Fibroblast of skin of right biceps (primary cell): ENCODE data around the gene DPYSL5.
A peak's percentile ranks its signal among the peaks of the same experiment; 100 is the strongest.

Source experiments
- DNase-seq: peaks from one replicate; pipeline ENCODE4 v3.0.0-alpha.2; 2013

Gene DPYSL5

DNA sequence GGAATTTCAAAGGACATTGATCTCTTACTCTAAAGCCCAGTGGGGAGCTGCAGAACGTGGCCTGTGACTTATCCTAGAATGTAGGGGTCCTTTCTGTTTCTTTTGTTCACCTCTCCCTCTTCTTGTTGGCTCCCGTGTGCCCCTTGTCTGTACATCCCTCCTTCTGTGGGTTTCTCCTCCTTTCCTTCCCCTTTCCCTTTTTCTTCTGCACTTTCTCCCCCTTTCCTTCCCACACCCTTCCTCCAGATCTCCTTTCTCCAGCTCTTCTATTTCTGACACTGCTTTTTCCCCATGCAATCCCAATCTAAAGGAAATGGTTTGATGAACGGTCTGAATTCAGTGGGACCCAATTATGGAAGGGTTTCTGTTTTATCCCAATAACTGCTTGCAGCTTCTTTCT, 87.1 kb downstream of the DPYSL5 start:
- DNase-seq, result no peak

DNA sequence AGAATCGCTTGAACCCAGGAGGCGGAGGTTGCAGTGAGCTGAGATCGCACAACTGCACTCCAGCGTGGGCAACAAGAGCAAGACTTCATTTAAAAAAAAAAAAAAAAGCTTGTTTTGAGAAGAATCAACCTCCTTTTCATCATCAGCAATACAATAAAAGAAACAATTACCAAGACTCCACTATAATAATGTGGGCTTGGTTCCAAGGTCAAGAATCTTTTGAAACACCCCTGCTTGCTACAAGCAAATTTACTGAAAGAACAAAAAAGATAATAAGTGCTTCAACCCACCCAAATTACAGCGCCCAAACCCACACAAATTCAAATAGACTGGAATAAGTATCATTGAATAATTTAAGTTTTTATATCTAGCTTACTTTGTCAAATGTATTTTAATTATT, 88.9 kb downstream of the DPYSL5 start:
- no peak for DNase-seq

DNA sequence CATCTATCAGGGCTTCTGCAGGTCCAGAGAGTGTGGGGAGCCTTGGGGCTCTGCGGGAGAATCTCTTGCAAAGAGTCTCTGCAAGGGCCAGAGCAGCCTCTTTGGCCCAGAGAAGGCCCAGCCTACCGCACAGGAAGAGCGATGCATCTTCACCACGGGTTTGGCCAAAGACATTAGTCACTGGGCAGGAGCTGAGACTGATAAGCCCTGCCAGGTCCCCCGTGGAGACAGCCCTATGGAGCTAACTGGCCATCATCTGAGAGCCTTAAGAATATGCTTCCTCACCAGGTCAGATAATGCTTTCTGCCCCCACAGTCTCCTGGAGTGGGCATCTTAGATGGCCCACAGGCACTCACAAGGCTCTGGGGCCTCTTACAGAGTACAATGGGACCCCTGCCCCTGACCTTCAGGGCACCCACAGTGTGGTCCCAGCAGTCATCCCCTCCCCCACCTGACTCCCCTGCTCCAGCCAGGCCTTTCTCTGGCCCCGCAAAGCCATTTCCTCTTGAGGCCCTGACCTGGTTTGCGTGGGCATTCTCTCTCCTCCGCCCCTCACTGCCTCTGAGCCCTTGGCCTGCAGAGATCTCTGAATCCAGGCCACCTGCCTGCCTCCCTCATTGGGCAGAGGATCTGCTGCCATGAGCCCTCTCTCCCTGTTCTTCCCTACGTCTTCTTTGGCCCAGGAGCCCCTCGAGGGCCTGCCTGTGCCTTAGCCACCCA, 90.6 kb downstream of the DPYSL5 start:
- no peak for DNase-seq

DNA sequence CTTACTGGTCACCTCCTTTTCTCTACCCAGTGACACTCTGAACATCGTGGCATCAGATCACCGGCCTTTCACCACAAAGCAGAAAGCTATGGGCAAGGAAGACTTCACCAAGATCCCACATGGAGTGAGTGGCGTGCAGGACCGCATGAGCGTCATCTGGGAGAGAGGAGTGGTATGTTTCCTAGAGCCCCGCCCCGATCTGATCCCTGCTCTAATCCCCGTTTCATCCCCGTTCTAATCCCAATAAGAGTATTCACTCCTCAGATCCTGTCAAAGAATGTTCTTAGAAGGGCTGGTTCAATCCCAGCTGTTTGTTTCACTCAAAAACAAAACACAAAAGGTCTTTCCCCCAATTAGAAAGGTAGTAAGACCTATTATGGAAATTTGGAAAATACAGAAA, 92.1 kb downstream of the DPYSL5 start:
- no peak for DNase-seq

DNA sequence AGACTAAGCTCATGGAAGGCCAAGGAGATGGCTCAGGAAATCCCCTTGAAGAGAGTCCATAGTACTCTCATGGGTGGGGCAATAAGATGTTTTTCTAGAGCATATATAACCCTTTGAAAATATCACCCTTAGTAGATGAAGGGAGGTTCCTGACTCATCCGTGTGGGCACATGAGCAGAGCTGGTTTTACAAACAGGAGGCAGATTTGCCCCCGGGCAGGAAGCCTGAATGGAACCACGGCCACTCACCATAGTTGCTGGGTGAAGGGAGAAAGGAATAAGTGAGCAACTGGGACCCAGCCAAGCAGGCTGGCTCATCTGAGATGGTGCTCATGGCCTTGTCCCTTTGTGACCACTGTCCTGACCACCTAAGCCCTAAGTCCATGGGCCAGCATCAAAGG, 93.6 kb downstream of the DPYSL5 start:
- DNase-seq, result no peak

DNA sequence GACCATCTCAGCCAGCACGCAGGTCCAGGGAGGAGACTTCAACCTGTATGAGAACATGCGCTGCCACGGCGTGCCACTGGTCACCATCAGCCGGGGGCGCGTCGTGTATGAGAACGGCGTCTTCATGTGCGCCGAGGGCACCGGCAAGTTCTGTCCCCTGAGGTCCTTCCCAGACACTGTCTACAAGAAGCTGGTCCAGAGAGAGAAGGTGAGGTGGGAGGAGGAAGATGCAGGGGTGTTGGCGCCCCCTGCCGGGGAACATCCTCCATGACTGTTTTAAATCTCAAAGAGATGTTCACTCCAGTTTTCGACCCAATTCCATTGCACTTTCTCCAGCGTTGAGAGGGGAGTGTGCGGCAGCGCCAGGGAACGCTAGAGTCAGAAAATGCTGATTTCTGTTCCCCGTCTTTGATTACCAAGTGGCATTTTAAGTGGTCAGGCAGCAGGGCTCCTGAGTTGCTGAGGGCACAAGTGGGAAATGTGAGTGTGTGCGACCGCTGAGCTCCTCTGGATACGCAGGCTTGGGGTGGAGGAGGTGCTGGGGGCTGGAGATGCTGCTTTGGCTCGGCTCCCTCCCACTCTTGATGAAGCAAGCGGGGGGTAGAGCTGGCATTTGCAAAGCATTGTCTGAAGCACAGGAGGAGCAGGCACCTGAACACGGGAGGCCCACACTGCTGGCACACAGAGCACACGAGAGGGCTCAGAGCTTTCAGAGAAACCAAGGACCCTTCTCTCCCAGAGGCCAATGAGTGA, 94.8 kb downstream of the DPYSL5 start:
- peak; percentile 45 for DNase-seq

DNA sequence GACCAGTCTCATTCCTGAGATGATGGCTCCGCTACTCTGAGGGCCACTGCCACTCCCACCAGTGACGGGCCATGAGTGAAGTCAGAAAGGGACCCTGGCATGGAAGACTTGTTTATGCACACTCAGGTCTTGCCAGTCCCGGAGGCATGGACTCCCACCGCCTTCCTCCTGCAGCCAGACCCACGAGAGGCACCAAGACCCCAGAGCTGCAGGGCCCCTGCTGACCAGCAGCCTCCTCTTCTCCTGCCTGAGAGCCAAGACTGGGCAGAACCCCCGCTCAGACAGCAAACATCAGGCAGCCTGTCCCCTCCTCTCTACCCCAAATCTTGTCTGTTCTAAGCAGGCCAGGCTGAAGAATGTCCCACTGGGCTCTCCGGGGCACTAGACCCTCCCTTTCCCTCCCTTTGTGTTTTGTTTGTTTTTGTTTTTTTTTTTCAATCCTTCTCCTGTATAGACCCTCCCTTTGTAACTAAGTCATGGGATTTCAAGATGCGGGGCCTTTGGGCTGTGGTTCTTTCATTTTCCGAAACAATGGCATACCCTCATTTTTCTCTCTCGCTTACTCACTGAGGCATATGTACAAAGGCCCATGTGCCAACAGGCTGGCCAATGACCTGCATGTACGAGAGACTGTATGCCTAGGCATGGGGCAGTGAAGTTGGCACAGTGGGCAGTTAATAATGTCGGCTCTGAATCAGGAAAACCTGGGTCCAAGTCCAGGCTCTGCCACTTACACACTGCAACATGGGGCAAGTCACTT, 98.2 kb downstream of the DPYSL5 start:
- no peak for DNase-seq

DNA sequence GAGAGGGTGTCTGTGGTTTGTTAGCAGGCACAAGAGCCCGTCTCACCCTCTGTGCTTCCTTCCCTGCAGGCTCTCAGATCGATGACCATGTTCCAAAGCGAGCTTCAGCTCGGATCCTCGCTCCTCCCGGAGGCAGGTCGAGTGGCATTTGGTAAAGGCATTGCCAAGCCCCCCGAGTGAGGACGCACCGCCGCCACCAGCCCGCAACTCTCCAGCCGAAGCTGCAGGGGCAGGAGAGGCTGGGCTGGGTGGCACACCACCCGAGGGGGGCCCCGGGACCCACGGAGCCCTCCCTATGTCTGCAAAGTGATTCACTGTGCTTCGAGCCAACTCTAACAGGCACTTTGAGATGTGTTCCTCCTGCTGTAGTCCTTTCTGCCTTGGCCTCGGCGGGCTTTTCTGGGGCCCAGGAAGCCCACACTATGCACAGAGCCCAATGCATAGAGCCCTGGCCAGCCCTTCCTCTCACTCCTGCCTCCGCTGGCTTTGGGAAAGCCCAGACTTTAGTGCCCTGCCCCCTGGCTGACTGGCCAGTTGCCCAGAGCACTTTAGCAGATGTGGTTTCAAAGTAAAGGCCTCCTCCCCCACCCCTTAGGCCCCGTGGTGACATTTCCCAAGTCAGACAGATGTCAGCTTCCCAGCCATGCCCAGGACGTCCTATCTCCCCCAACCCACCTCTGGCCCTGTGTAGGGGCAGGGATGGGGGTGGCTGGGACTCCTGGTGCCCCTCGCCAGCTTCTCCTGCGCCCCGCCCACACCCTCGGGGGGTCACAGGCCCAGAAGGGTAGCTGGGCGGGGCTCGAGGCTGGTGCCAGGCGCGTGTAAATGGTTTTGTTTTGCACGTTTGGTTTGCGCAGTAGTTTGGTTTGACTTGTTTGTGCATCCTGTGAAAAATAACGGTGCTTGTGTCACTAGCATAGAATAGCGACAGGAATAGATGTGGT, 99.2 kb downstream of the DPYSL5 start:
- peak; percentile 29 for DNase-seq

DNA sequence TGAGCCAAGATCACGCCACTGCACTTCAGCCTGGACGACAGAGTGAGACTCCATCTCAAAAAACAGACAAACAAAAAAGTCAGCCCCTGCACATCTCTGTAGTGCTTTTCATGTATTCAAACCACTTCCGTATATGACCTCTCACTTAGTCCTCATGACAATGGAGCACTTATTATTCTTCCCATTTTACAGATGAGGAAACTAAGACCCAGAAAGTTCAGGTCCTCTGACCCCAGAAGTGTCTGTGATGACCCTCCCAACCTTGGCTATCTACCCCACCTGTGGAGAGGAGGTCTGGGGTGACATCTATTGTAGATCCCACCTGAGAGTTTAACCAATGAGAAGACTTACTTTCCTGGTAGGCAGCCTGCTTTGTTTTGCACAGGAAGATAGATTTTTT, 100.9 kb downstream of the DPYSL5 start:
- DNase-seq, result no peak

DNA sequence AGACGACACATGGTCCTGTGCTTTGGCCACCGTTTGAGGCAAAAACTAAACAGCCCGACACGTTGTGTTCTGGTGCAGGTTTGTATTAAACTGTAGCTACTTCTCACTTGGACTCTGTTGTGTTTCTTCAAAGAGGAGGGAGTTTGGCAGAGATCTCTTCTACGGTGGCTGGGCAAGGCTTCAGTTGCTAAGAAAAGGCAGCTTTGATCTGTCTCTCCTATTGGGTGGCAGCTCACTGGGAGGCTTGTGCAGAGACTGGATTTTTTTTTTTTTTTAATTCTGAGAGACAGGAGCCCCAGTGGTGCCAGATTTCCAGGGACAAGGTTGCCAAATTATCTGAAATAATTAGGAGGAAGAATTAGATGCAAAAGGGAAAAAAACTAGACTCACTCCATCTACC, 102.3 kb downstream of the DPYSL5 start:
- DNase-seq, result no peak

DNA sequence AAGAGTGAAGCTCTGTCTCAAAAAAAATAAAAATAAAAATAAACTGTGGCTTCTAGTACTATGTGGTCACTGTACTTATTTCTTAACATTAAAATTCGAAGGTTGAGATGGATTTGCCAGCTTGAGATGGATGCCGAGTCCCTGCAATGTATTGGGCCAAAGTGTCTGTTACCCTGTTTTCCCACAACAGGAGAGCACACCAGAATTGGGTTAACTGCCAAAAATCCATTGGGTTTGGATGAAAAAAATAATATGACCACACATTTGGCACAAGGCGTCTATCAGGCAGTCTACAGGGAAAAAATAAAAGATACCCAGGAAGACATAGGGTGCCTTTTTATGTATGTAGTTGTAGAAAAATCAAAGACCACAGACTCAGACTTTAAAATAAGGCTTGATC, 103.3 kb downstream of the DPYSL5 start:
- no peak for DNase-seq

DNA sequence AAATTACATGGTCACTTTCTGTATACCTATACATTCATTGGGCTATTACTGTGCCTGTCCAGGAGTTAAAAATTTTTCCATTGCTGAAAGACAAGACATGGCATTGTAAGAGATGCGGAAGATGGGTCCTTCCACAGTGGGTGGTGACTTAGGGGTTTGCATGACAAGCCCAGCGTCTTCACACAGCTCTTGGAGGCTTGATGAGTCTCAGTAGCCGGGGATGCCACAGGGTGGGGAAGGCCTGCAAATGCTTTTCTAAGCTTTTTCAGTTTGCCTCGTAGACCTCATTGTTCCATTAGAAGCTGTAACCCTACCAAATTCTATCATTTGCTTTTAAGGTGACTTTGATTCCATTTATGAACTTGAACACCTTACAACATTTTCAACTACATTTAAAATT, 104.4 kb downstream of the DPYSL5 start:
- DNase-seq, result no peak

DNA sequence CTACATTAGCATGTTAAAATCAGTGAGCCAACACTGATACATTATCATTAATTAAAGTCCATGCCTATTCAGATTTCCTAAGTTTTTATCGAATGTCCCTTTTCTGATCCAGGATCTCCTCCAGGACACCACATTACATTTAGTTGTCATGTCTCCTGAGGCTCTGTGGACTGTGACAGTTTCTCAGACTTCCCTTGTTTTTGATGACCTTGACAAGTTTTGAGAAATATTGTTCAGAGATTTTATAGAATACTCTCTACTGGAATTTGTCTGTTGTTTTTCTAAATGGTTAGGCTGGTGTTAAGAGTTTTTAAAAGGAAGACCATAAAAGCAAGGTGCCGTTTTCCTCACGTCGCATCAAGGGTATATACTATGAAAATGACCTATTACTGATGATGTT, 106.2 kb downstream of the DPYSL5 start:
- no peak for DNase-seq

DNA sequence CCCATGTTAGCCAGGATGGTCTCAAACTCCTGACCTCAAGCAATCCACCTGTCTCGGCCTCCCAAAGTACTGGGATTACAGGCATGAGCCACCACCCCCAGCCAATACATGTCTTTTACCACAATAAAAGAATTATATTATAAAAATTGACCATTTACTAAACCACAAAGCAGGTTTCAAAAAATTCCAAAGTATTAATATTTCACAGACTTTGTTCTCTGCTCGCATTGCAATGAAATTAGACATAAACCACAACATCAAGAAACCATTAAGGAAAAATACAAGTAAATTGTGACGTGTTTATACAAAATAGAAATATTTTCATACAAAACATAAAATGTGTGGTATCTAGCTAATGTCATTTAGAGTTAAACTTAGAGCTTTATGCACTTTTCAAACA, 109.1 kb downstream of the DPYSL5 start:
- DNase-seq, result no peak

DNA sequence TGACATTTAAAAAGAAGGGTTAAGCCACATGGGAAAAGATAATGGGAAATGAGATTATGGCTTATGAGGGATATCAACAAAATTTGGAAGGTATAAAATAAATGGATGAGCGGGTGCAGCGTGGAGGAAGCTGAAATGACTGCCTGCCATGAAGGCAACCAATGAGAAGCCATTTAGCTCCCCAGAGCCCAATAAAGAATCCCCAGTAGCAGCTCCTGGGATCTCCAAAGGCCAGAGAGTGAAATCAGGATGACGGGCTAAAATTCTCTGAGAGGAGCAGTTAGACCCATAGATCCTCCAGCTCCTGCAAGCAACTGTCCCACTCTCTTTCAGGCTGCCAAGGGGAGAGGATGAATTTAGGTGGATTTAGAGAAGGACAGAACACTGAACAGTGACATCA, 109.6 kb downstream of the DPYSL5 start:
- DNase-seq, result no peak

DNA sequence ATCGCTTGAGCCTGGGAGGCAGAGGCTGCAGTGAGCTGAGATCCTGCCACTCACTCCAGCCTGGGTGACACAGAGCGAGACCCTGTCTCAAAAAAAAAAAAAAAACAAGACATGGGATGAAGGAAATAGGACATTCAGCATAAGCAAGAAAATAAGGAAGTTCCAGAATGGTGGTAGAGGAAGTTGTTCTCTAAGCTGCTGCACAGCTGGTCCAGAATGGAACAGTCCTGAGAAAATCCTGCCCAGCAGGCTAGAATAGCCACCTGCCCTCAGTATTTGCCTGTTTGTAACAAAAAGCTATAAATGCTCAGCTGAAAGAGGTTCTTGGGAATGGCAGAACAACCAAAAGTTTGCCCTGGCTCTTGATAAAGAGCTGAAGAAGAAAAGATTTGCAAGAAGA, 111.4 kb downstream of the DPYSL5 start:
- no peak for DNase-seq

DNA sequence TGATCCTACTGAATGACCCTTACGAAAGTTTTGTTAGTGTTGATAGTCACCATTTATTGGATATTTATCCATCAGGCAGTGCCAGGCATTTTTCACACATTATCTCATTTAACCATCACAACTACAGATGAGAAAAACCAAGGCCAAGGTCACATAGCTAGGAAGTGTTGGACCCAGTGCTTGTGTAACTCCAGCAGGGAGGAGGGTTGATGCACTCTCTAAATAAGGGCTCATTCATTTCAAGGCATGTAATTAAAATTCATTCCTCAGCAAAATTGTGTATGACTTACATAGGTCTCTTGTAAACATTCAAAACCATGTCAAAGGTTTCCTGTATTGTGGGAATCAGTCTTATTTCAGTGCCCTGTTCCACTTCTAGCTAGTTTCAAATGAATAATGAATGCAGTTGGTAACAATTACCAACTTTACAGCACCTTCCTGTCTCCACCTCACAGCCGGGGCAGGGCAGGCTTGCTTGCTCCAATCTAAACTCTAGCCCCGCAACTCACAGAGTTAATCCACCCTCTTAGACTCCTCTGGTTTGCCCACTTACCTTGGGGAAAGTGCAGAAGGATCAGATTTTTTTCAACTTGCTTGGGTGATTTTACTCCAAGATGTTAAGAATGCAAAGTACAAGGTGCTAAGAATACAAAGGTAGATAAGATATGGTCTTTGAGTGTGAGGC, 116.7 kb downstream of the DPYSL5 start:
- no peak for DNase-seq

DNA sequence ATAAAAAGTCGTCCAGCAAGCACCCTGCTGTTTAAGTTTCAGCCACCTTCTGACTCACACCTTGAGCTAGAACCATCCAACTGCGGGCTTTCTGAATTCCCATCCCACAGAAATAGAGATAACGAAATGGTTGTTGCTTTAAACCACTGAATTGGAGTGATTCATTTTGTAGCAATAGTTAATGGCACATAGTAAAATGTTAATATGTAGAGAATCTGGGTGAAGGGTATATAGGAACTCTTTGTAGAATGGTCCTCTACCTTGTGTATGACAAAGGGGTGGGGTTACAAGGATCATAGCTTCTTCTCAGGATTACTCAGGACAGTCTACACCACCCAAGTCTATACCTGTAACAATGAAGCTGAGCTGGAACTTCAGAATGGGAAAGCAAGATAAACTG, 120.1 kb downstream of the DPYSL5 start:
- DNase-seq, result no peak

DNA sequence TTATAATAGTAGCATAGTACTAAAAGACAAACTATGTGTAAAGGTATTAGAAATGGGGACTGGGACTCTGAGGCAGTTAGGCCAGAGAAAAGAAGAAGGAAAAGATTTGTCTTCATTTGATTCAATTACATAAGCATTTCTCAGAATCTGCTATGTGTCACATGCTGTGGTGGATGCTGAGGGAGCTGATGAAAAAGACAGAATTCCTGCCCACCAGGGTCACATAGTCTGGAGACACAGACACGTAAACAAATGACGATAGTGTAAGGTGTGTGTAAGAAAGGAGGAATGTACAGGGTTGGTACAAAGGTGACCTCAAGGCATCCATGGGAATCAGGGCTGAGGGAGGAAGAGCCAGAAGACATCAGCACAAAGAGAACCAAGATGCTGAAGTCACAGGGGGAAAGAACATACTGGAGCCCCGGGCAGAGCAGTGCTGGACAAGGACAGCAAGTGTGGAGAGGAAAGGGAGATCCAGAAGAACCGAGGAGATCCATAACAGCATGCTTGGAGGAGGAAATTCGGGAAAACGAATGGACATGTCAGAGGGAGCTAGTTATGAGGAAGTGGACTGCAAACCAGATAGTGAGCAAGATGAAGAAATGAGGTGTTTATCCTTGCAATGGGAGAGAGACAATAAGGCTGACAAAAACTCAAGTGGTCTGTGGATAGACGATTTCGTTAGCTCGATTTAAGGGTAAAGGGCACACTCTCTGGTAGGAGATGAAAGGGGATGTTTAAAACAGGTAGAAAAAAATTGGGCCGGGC, 121.3 kb downstream of the DPYSL5 start:
- DNase-seq, result no peak

DNA sequence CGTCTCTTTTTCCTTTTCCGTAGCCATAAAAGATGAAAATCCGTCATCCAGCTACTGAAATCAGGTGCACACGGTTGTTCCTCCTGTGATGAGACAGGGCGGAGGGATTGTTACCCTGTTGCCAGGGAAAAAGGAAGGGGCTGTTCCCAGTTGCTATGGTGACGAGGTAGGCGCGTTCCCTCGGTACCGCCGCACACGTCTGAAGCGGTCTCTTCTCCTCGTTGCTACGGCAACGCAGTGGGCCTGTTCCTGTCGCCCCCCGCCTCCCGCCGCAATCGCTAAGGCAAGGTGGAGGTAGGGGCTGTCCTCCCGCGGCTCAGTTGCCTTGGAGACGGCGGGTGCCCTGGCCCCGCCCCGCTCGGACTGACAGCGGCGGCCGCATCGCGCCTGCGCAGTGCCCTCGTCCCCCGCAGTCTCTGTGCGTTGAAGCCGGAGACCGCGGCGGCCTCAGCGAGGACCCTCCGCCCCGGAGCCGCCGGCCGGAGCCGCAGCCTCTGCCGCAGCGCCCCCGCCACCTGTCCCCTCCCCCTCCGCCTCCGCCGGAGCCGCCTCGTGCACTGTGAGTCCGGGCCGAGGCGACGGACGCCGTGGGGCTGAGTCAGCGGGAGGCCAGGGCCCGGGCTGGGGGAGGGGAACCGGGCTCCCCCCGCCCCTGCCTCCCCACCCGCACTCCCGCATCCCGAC, 122.5 kb downstream of the DPYSL5 start, which contains the start of gene MAPRE3:
MAPRE3 (plus strand) TSS at position 394 of the 684 bp plus-strand sequence. CDS start 51,582 bp downstream, outside the sequence.
- DNase-seq, result peak; percentile 59
